Cardiac atrium fibroblast (primary cell): ENCODE results near the gene ABCB1. TPM values are rescaled to one million over a fixed set of nuclear protein-coding genes. Genes with fewer than 3 reads are reported as not detected.

Experiments used
- total RNA-seq: library from RNA; depleted of rRNA; stranded (reverse); fragments of >200 nt; gene quantifications from 2 replicates; pipeline ENCODE4 v1.2.3, GENCODE V29; 2015

The ABCB1 gene
- not detected in 2 replicates for total RNA-seq

DNA sequence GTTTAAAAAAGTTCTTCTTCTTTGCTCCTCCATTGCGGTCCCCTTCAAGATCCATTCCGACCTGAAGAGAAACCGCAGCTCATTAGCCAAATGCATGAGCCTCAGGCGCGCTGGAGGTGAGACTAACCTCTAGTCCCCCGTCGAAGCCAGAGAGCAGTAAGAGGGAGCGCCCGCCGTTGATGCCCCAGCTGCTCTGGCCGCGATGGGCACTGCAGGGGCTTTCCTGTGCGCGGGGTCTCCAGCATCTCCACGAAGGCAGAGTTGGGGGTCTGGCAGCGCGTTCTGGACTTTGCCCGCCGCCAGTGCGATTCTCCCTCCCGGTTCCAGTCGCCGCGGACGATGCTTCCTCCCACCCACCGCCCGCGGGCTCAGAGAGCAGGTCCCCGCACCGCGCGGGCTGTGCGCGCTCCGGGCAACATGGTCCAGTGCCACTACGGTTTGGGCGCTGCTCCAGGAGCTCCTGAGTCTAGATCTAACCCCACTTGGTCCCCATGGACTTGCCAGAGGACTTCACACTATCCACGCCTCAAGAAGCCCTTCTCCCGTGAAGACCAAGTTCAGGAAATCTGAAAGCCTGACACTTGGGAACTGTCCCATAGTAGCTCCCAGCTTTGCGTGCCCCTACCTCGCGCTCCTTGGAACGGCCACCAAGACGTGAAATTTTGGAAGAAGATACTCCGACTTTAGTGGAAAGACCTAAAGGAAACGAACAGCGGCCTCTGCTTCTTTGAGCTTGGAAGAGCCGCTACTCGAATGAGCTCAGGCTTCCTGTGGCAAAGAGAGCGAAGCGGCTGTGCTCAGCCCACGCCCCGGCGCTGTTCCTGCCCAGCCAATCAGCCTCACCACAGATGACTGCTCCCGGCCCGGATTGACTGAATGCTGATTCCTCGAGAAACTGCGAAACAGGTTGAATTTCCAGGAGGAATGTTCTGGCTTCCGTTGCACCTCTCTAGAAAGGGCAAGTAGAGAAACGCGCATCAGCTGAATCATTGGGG is at the start of gene ABCB1:
ABCB1 (minus strand) TSS at position 755 of the 995 bp plus-strand sequence; CDS start at position 55, 700 bp downstream.

DNA sequence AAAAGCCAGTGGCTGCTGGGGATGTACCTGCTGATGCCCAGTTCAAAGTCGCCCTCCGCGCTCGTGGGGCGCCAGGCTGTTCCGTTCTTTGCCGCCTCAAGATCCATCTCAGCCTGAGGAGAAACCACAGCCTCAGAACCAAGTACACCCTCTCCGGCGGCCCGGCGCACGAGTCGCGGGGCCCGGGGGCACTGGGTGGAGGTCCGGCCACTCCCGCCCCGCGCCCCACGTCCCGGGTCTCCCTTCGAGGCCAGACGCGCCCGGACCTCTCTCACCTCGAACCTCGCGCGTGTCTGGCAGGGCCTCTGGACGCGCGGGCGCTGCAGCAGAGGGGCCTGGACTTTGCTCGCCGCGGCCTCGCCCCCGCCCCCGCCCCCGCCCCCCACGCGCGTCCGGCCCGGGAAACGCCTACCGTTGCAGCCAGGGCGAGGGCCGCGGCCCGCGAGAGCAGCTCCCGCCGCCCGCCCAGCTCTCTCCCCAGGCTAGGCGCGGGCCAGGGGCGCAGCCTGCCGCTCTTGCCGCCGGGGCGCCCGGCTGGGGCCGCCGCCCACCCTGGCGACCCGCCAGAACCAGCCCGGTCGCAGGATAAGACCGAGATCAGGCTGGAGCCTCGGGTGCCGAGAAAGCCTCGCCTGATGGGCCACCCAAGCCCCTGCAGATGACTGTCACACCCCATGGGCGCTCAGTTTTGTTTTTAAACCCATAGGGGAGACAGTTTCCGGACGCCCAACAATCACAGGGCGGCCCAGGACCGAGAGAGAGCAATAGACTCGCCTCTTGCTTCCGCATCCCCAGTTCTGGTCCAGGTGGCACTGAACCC is 125.1 kb downstream of the ABCB1 start, which contains the start of gene ABCB4:
ABCB4 (minus strand) TSS at position 322 of the 820 bp plus-strand sequence; CDS start at position 107, 215 bp downstream.

Other genes starting within 250 kb of the ABCB1 start
- gene ABCB4, start 125.2 kb downstream of the ABCB1 start, total RNA-seq: 0.16 TPM in 1 of 2 replicates, not detected in the other
- gene RUNDC3B, start 27.5 kb upstream of the ABCB1 start, total RNA-seq: not detected in 2 replicates